Stimulated activated CD4-positive, alpha-beta T cell treated with anti-CD3 and anti-CD28 coated beads, Interleukin-2, amount 100 ng/mL, for 24 hours (primary cell): Measurements from ENCODE around the gene SASH1.

Experiments
- DNase-seq, 2 donors: peaks; one replicate each; pipeline ENCODE4 v3.0.0-alpha.2; 2020

Gene SASH1

GRCh38 chr6:148440016-148440415 is 97.4 kb downstream of the SASH1 start:
- DNase-seq: no peak

GRCh38 chr6:148440877-148441453 is 98.3 kb downstream of the SASH1 start:
- no peak for DNase-seq

GRCh38 chr6:148441454-148441911 is 98.8 kb downstream of the SASH1 start:
- no peak for DNase-seq

GRCh38 chr6:148443798-148444560 is 101.3 kb downstream of the SASH1 start:
- no peak for DNase-seq

GRCh38 chr6:148445116-148445515 is 102.5 kb downstream of the SASH1 start:
- DNase-seq: no peak

- no peak for DNase-seq
These were observed 103.0 kb downstream of the SASH1 start for GRCh38 chr6:148445620-148446019.

GRCh38 chr6:148446681-148447080 is 104.0 kb downstream of the SASH1 start:
- DNase-seq: no peak

GRCh38 chr6:148447521-148448230 is 105.0 kb downstream of the SASH1 start:
- DNase-seq: no peak

GRCh38 chr6:148448369-148449012 is 105.9 kb downstream of the SASH1 start:
- peak in 1 of 2 donors; percentile 8 for DNase-seq

- DNase-seq: no peak
These were observed 108.2 kb downstream of the SASH1 start for GRCh38 chr6:148450866-148451265.

- peak; percentile 23 to 26 for DNase-seq
These were observed 109.1 kb downstream of the SASH1 start for GRCh38 chr6:148451690-148452089.

- DNase-seq: no peak
These were observed 110.2 kb downstream of the SASH1 start for GRCh38 chr6:148452876-148453275.

- DNase-seq: no peak
These were observed 111.3 kb downstream of the SASH1 start for GRCh38 chr6:148453906-148454305.

GRCh38 chr6:148455225-148455624 is 112.6 kb downstream of the SASH1 start:
- no peak for DNase-seq

- no peak for DNase-seq
These were observed 113.3 kb downstream of the SASH1 start for GRCh38 chr6:148455674-148456558.

GRCh38 chr6:148457137-148457842 is 114.7 kb downstream of the SASH1 start:
- no peak for DNase-seq

GRCh38 chr6:148457843-148458159 is 115.2 kb downstream of the SASH1 start:
- DNase-seq: no peak

- no peak for DNase-seq
These were observed 116.6 kb downstream of the SASH1 start for GRCh38 chr6:148459238-148459637.

GRCh38 chr6:148460876-148461646 is 118.4 kb downstream of the SASH1 start:
- DNase-seq: no peak

GRCh38 chr6:148461986-148462577 is 119.4 kb downstream of the SASH1 start:
- no peak for DNase-seq

GRCh38 chr6:148463671-148464070 is 121.0 kb downstream of the SASH1 start:
- DNase-seq: no peak
